A549 (cell line): ENCODE data around the gene SLC17A7. TPM values are rescaled to one million over a fixed set of nuclear protein-coding genes. Genes with fewer than 3 reads are reported as not detected.

Source experiments
- ATAC-seq, 2 experiments: fragments of 200-7000 bp in 1 of 2; fragments of >200 bp in 1 of 2; cut with Nextera tagmentation in 1 of 2; cut with Tn5 transposase in 1 of 2; 3 replicates each; pipeline versions ENCODE4 v1.8.0 to v1.9.1; 2018 to 2020; ENCODE audit warnings: mild to moderate bottlenecking in 1 of 2, moderate library complexity in 1 of 2
- CTCF ChIA-PET: fragments of 300-600 bp; sonication (Branson Sonifier 250); formaldehyde crosslinking; extraction: SDS; loops from one replicate; lab custom pipeline; 2021; ENCODE audit warnings: antibody characterized with exemption, inconsistent platforms; lab: Yijun Ruan, JAX
- POLR2A ChIA-PET: fragments of 350-600 bp; formaldehyde crosslinking; extraction: SDS; loops from one replicate; lab custom pipeline; 2021; ENCODE audit warnings: antibody characterized with exemption, inconsistent platforms; lab: Yijun Ruan, JAX
- DNase-seq, 2 experiments: peaks; one replicate each; pipeline versions ENCODE4 v3.0.0 to v3.0.0-alpha.2; 2011 to 2016; ENCODE audit warnings: low read depth in 1 of 2, low spot score in 1 of 2
- FAIRE-seq: peaks from 2 replicates; lab custom pipeline; 2011; peaks lifted over from hg19 to GRCh38; lab: Jason Lieb, UNC
- H3K27ac ChIP-seq, 2 experiments: fragments of >200 bp; sonication (Bioruptor Twin); formaldehyde crosslinking; 3 replicates each; pipeline ENCODE4 v1.5.1; 2016 to 2017
- H3K4me1 ChIP-seq: fragments of >200 bp; sonication (Bioruptor Twin); formaldehyde crosslinking; 3 replicates; pipeline ENCODE4 v1.6.1; 2016
- H3K4me2 ChIP-seq: fragments of >200 bp; sonication (Bioruptor Twin); formaldehyde crosslinking; 3 replicates; pipeline ENCODE4 v1.6.1; 2016
- H3K4me3 ChIP-seq: fragments of >200 bp; sonication (Bioruptor Twin); formaldehyde crosslinking; 3 replicates; pipeline ENCODE4 v1.5.1; 2016
- H3K9me3 ChIP-seq: fragments of >200 bp; sonication (Bioruptor Twin); formaldehyde crosslinking; 3 replicates; pipeline ENCODE4 v1.6.1; 2016
- BHLHE40 ChIP-seq: IDR thresholded peaks from 2 replicates; pipeline ENCODE4 v1.6.1; 2012; ENCODE audit warnings: low read depth, low read length, inconsistent platforms
- CHD2 ChIP-seq: fragments of 150-350 bp; IDR thresholded peaks from 2 replicates; pipeline ENCODE4 v1.6.1; 2014; ENCODE audit warnings: low read length; ENCODE audit not compliant: partially characterized antibody
- EHF ChIP-seq: fragments of 250-450 bp; sonication (Bioruptor Pico); IDR thresholded peaks from 2 replicates; pipeline ENCODE4 v1.5.0; 2020; ENCODE audit warnings: mild to moderate bottlenecking
- EHMT2 ChIP-seq: fragments of 200-600 bp; sonication (generic); IDR thresholded peaks from 2 replicates; pipeline ENCODE4 v1.6.1; 2016; ENCODE audit warnings: antibody characterized with exemption, low read depth, mild to moderate bottlenecking, moderate library complexity
- EP300 ChIP-seq, 2 experiments: fragments of >200 bp; sonication (Bioruptor Twin); formaldehyde crosslinking; IDR thresholded peaks; 2 replicates in 1 of 2; 3 replicates in 1 of 2; pipeline ENCODE4 v1.6.1; 2016 to 2017
- ESRRA ChIP-seq: fragments of 150-350 bp; IDR thresholded peaks from 2 replicates; pipeline ENCODE4 v1.6.1; 2014; ENCODE audit warnings: mild to moderate bottlenecking, low read length, borderline replicate concordance
- FOSB ChIP-seq: fragments of 250-450 bp; sonication (Bioruptor Pico); IDR thresholded peaks from 2 replicates; pipeline ENCODE4 v1.5.0; 2020; ENCODE audit warnings: mild to moderate bottlenecking, moderate library complexity
- FOSL2 ChIP-seq, 2 experiments: fragments of 450-650 bp in 1 of 2; fragments of >200 bp in 1 of 2; sonication (Bioruptor Twin) in 1 of 2; formaldehyde crosslinking; IDR thresholded peaks; 2 replicates each; pipeline versions ENCODE4 v1.5.0 to v1.6.1; 2016 to 2020; ENCODE audit warnings: mild to moderate bottlenecking in 1 of 2, moderate library complexity in 1 of 2
- GATA3 ChIP-seq: IDR thresholded peaks from 2 replicates; pipeline ENCODE4 v1.6.1; 2012; ENCODE audit warnings: borderline replicate concordance
- HMGXB4 ChIP-seq: fragments of 250-450 bp; sonication (Bioruptor Pico); IDR thresholded peaks from 2 replicates; pipeline ENCODE4 v1.5.0; 2021; ENCODE audit warnings: mild to moderate bottlenecking, moderate library complexity, borderline replicate concordance
- HOXB5 ChIP-seq: fragments of 250-450 bp; sonication (Bioruptor Pico); IDR thresholded peaks from 2 replicates; pipeline ENCODE4 v1.5.0; 2020; ENCODE audit warnings: mild to moderate bottlenecking, moderate library complexity
- RAD21 ChIP-seq, 2 experiments: fragments of >200 bp in 1 of 2; sonication (Bioruptor Twin) in 1 of 2; formaldehyde crosslinking in 1 of 2; IDR thresholded peaks in 1 of 2; conservative IDR thresholded peaks in 1 of 2; 2 replicates in 1 of 2; 3 replicates in 1 of 2; pipeline ENCODE4 v1.6.1; 2012 to 2018; ENCODE audit warnings: inconsistent platforms in 1 of 2
- REST ChIP-seq: fragments of 200-600 bp; sonication (generic); IDR thresholded peaks from 2 replicates; pipeline ENCODE4 v1.6.1; 2016; ENCODE audit warnings: antibody characterized with exemption, mild to moderate bottlenecking, moderate library complexity
- RNF2 ChIP-seq: fragments of 200-600 bp; sonication (generic); IDR thresholded peaks from 2 replicates; pipeline ENCODE4 v1.6.1; 2016; ENCODE audit warnings: low read depth, mild to moderate bottlenecking, antibody characterized with exemption, moderate library complexity, borderline replicate concordance
- SREBF2 ChIP-seq: fragments of 450-650 bp; IDR thresholded peaks from 2 replicates; pipeline ENCODE4 v1.6.1; 2014; ENCODE audit warnings: mild to moderate bottlenecking, moderate library complexity
- TP53 ChIP-seq: fragments of 250-450 bp; sonication (Bioruptor Pico); IDR thresholded peaks from 2 replicates; pipeline ENCODE4 v1.5.0; 2021; ENCODE audit warnings: mild to moderate bottlenecking, moderate library complexity
- ZFP36 ChIP-seq: fragments of 450-650 bp; IDR thresholded peaks from 2 replicates; pipeline ENCODE4 v1.6.1; 2014; ENCODE audit warnings: borderline replicate concordance; ENCODE audit not compliant: partially characterized antibody
- ZSCAN20 ChIP-seq: fragments of 250-450 bp; sonication (Bioruptor Pico); IDR thresholded peaks from 2 replicates; pipeline ENCODE4 v1.8.0; 2022; ENCODE audit warnings: mild to moderate bottlenecking, moderate library complexity
- WGBS: methylation state at CpG from one replicate; pipeline ENCODE4 v1.1.6; 2017; ENCODE audit errors: missing lambda C conversion rate; 5-methylcytosine and 5-hydroxymethylcytosine counted together
- polyA plus RNA-seq, 4 experiments: library from polyadenylated mRNA; depleted of rRNA in 3 of 4; stranded (reverse); fragments of >200 nt; fragmentation: RNase III in 1 of 4; extraction: RNeasy Plus Mini Kit Qiagen cat#74134 plus additional on column Dnase treatment in 1 of 4; gene quantifications; 2 replicates in 3 of 4; 3 replicates in 1 of 4; pipeline ENCODE4 v1.2.3, GENCODE V29; 2011 to 2017
- TF ChIP-seq, protein P1 (sequence below): fragments of 150-350 bp; IDR thresholded peaks from 2 replicates; pipeline ENCODE4 v1.6.1; 2014; ENCODE audit warnings: low read depth, mild to moderate bottlenecking, low read length
- TF ChIP-seq, protein P2 (sequence below): IDR thresholded peaks from 2 replicates; pipeline ENCODE4 v1.6.1; 2012

Gene SLC17A7
- polyA plus RNA-seq, 2 of the 4 experiments (the other 2 are of a cell fraction): 0.39 to 0.48 TPM

GRCh38 chr19:49450405-49450804 is 9.1 kb upstream of the SLC17A7 start:
- Histone ChIP-seq H3K9me3 (no peaks in the 10 kb centered on the region), H3K4me2 (peak overlapping the region; percentile 73), H3K4me3 (peak overlapping the region; percentile 72), H3K27ac (peak overlapping the region in 1 of 2 experiments; percentile 89; a peak in 3 of 6 replicates), H3K4me1 (peaks cover 16% of the 10 kb centered on the region)
- FAIRE-seq: no peak
- ChIA-PET CTCF (interaction anchor here (0.6 to 19.0 kb wide), 6 partner anchors 21 to 478 kb away, joined by 3 to 244 read pairs (median 48); partner anchors contain the start of genes FLT3LG, GFY and KASH5), POLR2A (interaction anchor here (0.7 kb wide), 1 partner anchor 44 kb away, joined by 3 read pairs; no protein-coding TSS in a partner anchor)
- TF ChIP-seq CHD2: no peak
- no peak for TF ChIP-seq RAD21 (conservative IDR thresholded peaks at IDR 0.05 in 1 of 2, IDR thresholded peaks at IDR 0.05 in 1 of 2)
- TF ChIP-seq ZSCAN20 (CRISPR knock-in tag): no peak
- no peak for TF ChIP-seq TP53
- no peak for TF ChIP-seq GATA3
- TF ChIP-seq RNF2: no peak
- no peak for TF ChIP-seq FOSB (CRISPR knock-in tag)
- TF ChIP-seq EP300 (IDR thresholded peaks at IDR 0.05): no peak
- TF ChIP-seq REST: no peak
- TF ChIP-seq FOSL2 (IDR thresholded peaks at IDR 0.05): no peak
- no peak for TF ChIP-seq FOSL2 (CRISPR knock-in tag; IDR thresholded peaks at IDR 0.05)
- TF ChIP-seq ESRRA: no peak
- no peak for TF ChIP-seq HMGXB4 (CRISPR knock-in tag)
- no peak for TF ChIP-seq BHLHE40
- TF ChIP-seq, protein P1, sequence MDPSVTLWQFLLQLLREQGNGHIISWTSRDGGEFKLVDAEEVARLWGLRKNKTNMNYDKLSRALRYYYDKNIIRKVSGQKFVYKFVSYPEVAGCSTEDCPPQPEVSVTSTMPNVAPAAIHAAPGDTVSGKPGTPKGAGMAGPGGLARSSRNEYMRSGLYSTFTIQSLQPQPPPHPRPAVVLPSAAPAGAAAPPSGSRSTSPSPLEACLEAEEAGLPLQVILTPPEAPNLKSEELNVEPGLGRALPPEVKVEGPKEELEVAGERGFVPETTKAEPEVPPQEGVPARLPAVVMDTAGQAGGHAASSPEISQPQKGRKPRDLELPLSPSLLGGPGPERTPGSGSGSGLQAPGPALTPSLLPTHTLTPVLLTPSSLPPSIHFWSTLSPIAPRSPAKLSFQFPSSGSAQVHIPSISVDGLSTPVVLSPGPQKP: no peak
- TF ChIP-seq SREBF2: no peak
- no peak for TF ChIP-seq HOXB5
- no peak for TF ChIP-seq EHMT2
- DNase-seq: no peak
- WGBS: 90% methylated on average over 7 of the region's 7 CpGs
- ATAC-seq: no peak

DNA sequence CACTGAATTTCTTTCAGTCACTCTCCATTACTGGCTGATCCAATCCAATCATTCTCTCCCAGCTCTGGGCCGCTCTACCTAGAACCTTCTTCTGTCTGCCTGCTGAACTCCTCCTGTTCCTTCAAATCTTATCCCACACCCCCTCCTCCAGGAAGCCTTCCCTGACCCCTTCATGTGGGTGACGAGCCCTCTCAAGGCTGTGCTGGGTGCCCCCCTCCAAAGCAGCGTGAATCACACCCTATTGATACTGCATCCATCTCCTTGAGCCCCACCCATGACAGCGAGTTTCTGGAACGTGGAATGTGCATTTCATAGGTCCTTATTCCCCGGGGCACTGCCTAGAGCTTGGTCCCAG is 7.1 kb upstream of the SLC17A7 start:
- FAIRE-seq (no peak), DNase-seq (no peak), ATAC-seq (no peak)
- ChIA-PET CTCF (interaction anchor here (1.1 to 19.0 kb wide), 6 partner anchors 13 to 222 kb away, joined by 3 to 244 read pairs (median 10); partner anchors contain the start of genes FLT3LG and KASH5), POLR2A (no interaction called here)
- H3K9me3 ChIP-seq: no peaks in the 10 kb centered on the region
- 96% methylated on average over 6 of the region's 6 CpGs for WGBS
- TF ChIP-seq EHF (CRISPR knock-in tag) (no peak), ZFP36 (peak; percentile 51), FOSL2 (IDR thresholded peaks at IDR 0.05) (no peak), FOSL2 (CRISPR knock-in tag; IDR thresholded peaks at IDR 0.05) (no peak), RAD21 (conservative IDR thresholded peaks at IDR 0.05 in 1 of 2, IDR thresholded peaks at IDR 0.05 in 1 of 2) (no peak)
- TF ChIP-seq, protein P2, sequence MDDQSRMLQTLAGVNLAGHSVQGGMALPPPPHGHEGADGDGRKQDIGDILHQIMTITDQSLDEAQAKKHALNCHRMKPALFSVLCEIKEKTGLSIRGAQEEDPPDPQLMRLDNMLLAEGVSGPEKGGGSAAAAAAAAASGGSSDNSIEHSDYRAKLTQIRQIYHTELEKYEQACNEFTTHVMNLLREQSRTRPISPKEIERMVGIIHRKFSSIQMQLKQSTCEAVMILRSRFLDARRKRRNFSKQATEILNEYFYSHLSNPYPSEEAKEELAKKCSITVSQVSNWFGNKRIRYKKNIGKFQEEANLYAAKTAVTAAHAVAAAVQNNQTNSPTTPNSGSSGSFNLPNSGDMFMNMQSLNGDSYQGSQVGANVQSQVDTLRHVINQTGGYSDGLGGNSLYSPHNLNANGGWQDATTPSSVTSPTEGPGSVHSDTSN: no peak
- H3K4me2 ChIP-seq: no peak overlapping the region
- peaks cover 10% of the 10 kb centered on the region for H3K4me1 ChIP-seq
- H3K27ac ChIP-seq: no peak overlapping the region
- H3K4me3 ChIP-seq: no peak overlapping the region
